ENCODE measurements around the gene PRKAG3.

GRCh38 chr2:218805627-218806026 is 26.0 kb downstream of the PRKAG3 start:
- TF ChIP-seq, protein P1, sequence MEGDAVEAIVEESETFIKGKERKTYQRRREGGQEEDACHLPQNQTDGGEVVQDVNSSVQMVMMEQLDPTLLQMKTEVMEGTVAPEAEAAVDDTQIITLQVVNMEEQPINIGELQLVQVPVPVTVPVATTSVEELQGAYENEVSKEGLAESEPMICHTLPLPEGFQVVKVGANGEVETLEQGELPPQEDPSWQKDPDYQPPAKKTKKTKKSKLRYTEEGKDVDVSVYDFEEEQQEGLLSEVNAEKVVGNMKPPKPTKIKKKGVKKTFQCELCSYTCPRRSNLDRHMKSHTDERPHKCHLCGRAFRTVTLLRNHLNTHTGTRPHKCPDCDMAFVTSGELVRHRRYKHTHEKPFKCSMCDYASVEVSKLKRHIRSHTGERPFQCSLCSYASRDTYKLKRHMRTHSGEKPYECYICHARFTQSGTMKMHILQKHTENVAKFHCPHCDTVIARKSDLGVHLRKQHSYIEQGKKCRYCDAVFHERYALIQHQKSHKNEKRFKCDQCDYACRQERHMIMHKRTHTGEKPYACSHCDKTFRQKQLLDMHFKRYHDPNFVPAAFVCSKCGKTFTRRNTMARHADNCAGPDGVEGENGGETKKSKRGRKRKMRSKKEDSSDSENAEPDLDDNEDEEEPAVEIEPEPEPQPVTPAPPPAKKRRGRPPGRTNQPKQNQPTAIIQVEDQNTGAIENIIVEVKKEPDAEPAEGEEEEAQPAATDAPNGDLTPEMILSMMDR (IDR thresholded peaks at IDR 0.05): no peak
- no peak for TF ChIP-seq POLR2A (IDR thresholded peaks at IDR 0.05)
